Suprapubic skin (tissue), 4 donors: ENCODE measurements around the gene OMG. TPM values are rescaled to one million over a fixed set of nuclear protein-coding genes. Genes with fewer than 3 reads are reported as not detected.
A peak's percentile ranks its signal among the peaks of the same experiment; 100 is the strongest.
"Not testable (repeated sequence)": the region's sequence is repeated elsewhere in the genome, so short reads cannot be mapped to it uniquely, and the experiment has no call there.

Source experiments
- DNase-seq, 2 donors: peaks; one replicate each; pipeline ENCODE4 v3.0.0-alpha.2; 2019; ENCODE audit warnings: low spot score in 2 of 2
- H3K27ac ChIP-seq: fragments of 200-600 bp; sonication (generic); one replicate; pipeline ENCODE4 v1.5.1; 2019
- H3K27me3 ChIP-seq: fragments of 200-600 bp; sonication (generic); one replicate; pipeline ENCODE4 v1.5.1; 2019
- H3K36me3 ChIP-seq: fragments of 200-600 bp; sonication (generic); one replicate; pipeline ENCODE4 v1.5.1; 2019
- H3K4me1 ChIP-seq: fragments of 200-600 bp; sonication (generic); one replicate; pipeline ENCODE4 v1.5.1; 2019
- H3K4me3 ChIP-seq: fragments of 200-600 bp; sonication (generic); one replicate; pipeline ENCODE4 v1.5.1; 2019; ENCODE audit warnings: mild to moderate bottlenecking
- H3K9me3 ChIP-seq: fragments of 200-600 bp; sonication (generic); one replicate; pipeline ENCODE4 v1.5.1; 2019
- CTCF ChIP-seq, 2 donors: fragments of 200-600 bp in 1 of 2; fragments of 450-650 bp in 1 of 2; sonication (generic) in 1 of 2; IDR thresholded peaks; one replicate each; pipeline ENCODE4 v1.5.1; 2016 to 2019; ENCODE audit warnings: antibody characterized with exemption in 2 of 2, mild to moderate bottlenecking in 1 of 2, moderate library complexity in 1 of 2
- EP300 ChIP-seq: sonication (generic); formaldehyde crosslinking; IDR thresholded peaks from one replicate; pipeline ENCODE4 v1.6.1; 2017; ENCODE audit warnings: antibody characterized with exemption
- POLR2A ChIP-seq, 2 donors: fragments of 450-650 bp; IDR thresholded peaks; one replicate each; pipeline ENCODE4 v1.6.1; 2017; ENCODE audit warnings: antibody characterized with exemption in 2 of 2, mild to moderate bottlenecking in 2 of 2, moderate library complexity in 2 of 2
- POLR2AphosphoS5 ChIP-seq, 3 donors: sonication (generic); formaldehyde crosslinking; IDR thresholded peaks; one replicate each; pipeline ENCODE4 v1.6.1; 2017; ENCODE audit warnings: antibody characterized with exemption in 3 of 3
- WGBS: methylation state at CpG from one replicate; pipeline ENCODE4 v1.1.5; 2018; 5-methylcytosine and 5-hydroxymethylcytosine counted together
- total RNA-seq, 4 donors: library from RNA; depleted of rRNA; stranded (reverse); fragments of >200 nt; gene quantifications; one replicate each; pipeline ENCODE4 v1.1.0, GENCODE V29; 2016

The OMG gene
- total RNA-seq, 4 donors from 2014 or later = not detected

GRCh38 chr17:31272803-31273202 is 24.2 kb downstream of the OMG start:
- H3K27ac ChIP-seq = no peak overlapping the region
- H3K27me3 ChIP-seq = no peaks in the 10 kb centered on the region

GRCh38 chr17:31272236-31272635 is 24.8 kb downstream of the OMG start:
- H3K4me1 ChIP-seq = peaks cover 25% of the 10 kb centered on the region
- WGBS = 100% methylated on average over 1 of the region's 1 CpG
- H3K27ac ChIP-seq = no peak overlapping the region
- TF ChIP-seq CTCF (IDR thresholded peaks at IDR 0.05) = no peak
- no peak for TF ChIP-seq POLR2AphosphoS5 (IDR thresholded peaks at IDR 0.05)
- no peak for TF ChIP-seq POLR2A (IDR thresholded peaks at IDR 0.05)
- TF ChIP-seq EP300 = no peak
- H3K36me3 ChIP-seq = peaks cover 18% of the 10 kb centered on the region
- no peak for DNase-seq
- no peak overlapping the region for H3K4me3 ChIP-seq
- H3K27me3 ChIP-seq = no peaks in the 10 kb centered on the region
- no peaks in the 10 kb centered on the region for H3K9me3 ChIP-seq

More at GRCh38 chr17:31272803-31273202, 24.2 kb downstream of the OMG start:
- Histone ChIP-seq H3K9me3 (no peaks in the 10 kb centered on the region), H3K4me3 (no peak overlapping the region), H3K36me3 (peaks cover 13% of the 10 kb centered on the region), H3K4me1 (peaks cover 25% of the 10 kb centered on the region)
- TF ChIP-seq CTCF (IDR thresholded peaks at IDR 0.05) = no peak
- TF ChIP-seq POLR2A (IDR thresholded peaks at IDR 0.05) = no peak
- no peak for DNase-seq

GRCh38 chr17:31269578-31269983 is 27.5 kb downstream of the OMG start:
- H3K36me3 ChIP-seq = peaks cover 28% of the 10 kb centered on the region
- DNase-seq = no peak
- WGBS = 59% methylated on average over 1 of the region's 1 CpG
- H3K9me3 ChIP-seq = no peaks in the 10 kb centered on the region
- H3K4me1 ChIP-seq = peaks cover 22% of the 10 kb centered on the region
- H3K4me3 ChIP-seq = no peak overlapping the region
- no peak overlapping the region for H3K27ac ChIP-seq
- H3K27me3 ChIP-seq = no peaks in the 10 kb centered on the region
- no peak for TF ChIP-seq CTCF (IDR thresholded peaks at IDR 0.05)
- TF ChIP-seq EP300 = no peak
- TF ChIP-seq POLR2AphosphoS5 (IDR thresholded peaks at IDR 0.05) = no peak
- TF ChIP-seq POLR2A (IDR thresholded peaks at IDR 0.05) = no peak

- peaks cover 28% of the 10 kb centered on the region for H3K36me3 ChIP-seq
- H3K4me3 ChIP-seq = no peak overlapping the region
- WGBS = 94% methylated on average over 2 of the region's 2 CpGs
- peak overlapping the region; percentile 24 for H3K27ac ChIP-seq
- TF ChIP-seq CTCF (IDR thresholded peaks at IDR 0.05) (no peak), POLR2AphosphoS5 (IDR thresholded peaks at IDR 0.05) (no peak), EP300 (no peak)
- H3K9me3 ChIP-seq = no peaks in the 10 kb centered on the region
- no peak for DNase-seq
- H3K4me1 ChIP-seq = peaks cover 18% of the 10 kb centered on the region
- H3K27me3 ChIP-seq = no peaks in the 10 kb centered on the region
Measured at GRCh38 chr17:31269036-31269577, 27.9 kb downstream of the OMG start.

- 97% methylated on average over 2 of the region's 2 CpGs for WGBS
- Histone ChIP-seq H3K36me3 (peaks cover 43% of the 10 kb centered on the region), H3K27me3 (no peaks in the 10 kb centered on the region), H3K4me1 (peaks cover 11% of the 10 kb centered on the region), H3K4me3 (no peak overlapping the region), H3K27ac (no peak overlapping the region), H3K9me3 (no peaks in the 10 kb centered on the region)
- no peak for TF ChIP-seq EP300
- TF ChIP-seq CTCF (IDR thresholded peaks at IDR 0.05) = no peak
- no peak for TF ChIP-seq POLR2AphosphoS5 (IDR thresholded peaks at IDR 0.05)
- TF ChIP-seq POLR2A (IDR thresholded peaks at IDR 0.05) = no peak
- no peak for DNase-seq
Measured at GRCh38 chr17:31266042-31266441, 31.0 kb downstream of the OMG start.

GRCh38 chr17:31262923-31263322 is 34.1 kb downstream of the OMG start:
- WGBS = 93% methylated on average over 1 of the region's 1 CpG
- not testable (repeated sequence) for H3K27ac ChIP-seq, H3K4me3 ChIP-seq, H3K4me1 ChIP-seq, H3K9me3 ChIP-seq, H3K27me3 ChIP-seq, DNase-seq
- H3K36me3 ChIP-seq = peaks cover 54% of the 10 kb centered on the region
